NCI-H1694 treated with DMSO at 0.1 percent for 48 hours (cell line): Measurements from ENCODE around the gene MTF2.
"Not testable (repeated sequence)": the region's sequence is repeated elsewhere in the genome, so short reads cannot be mapped to it uniquely, and the experiment has no call there.

Source experiments
- DNase-seq: peaks from one replicate; lab custom pipeline; 2025; lab: John Stamatoyannopoulos, UW

Gene MTF2

GRCh38 chr1:93078986-93079654, at the start of gene MTF2:
Gene MTF2 (plus strand): TSS chr1:93079283. CDS start chr1:93079527, 244 bp downstream.
- peak; percentile 95 for DNase-seq

- no peak for DNase-seq
Observed at GRCh38 chr1:93029317-93029716, 49.8 kb upstream of the MTF2 start.

- not testable (repeated sequence) for DNase-seq
Observed at GRCh38 chr1:93030191-93030590, 48.9 kb upstream of the MTF2 start.

GRCh38 chr1:93031711-93032110, 47.4 kb upstream of the MTF2 start:
- DNase-seq, result peak; percentile 25

GRCh38 chr1:93033029-93033428, 46.1 kb upstream of the MTF2 start:
- DNase-seq, result peak; percentile 78

GRCh38 chr1:93033785-93034184, 45.3 kb upstream of the MTF2 start:
- no peak for DNase-seq

GRCh38 chr1:93034397-93034796, 44.7 kb upstream of the MTF2 start:
- no peak for DNase-seq

- DNase-seq, result no peak
Observed at GRCh38 chr1:93036672-93037071, 42.4 kb upstream of the MTF2 start.

GRCh38 chr1:93042187-93043056, 36.7 kb upstream of the MTF2 start:
- DNase-seq, result no peak

- DNase-seq, result no peak
Observed at GRCh38 chr1:93043057-93043557, 36.0 kb upstream of the MTF2 start.

- DNase-seq, result no peak
Observed at GRCh38 chr1:93047618-93048017, 31.5 kb upstream of the MTF2 start.

GRCh38 chr1:93051961-93052360, 27.1 kb upstream of the MTF2 start:
- DNase-seq, result no peak

- no peak for DNase-seq
Observed at GRCh38 chr1:93056214-93056613, 22.9 kb upstream of the MTF2 start.

GRCh38 chr1:93056649-93057048, 22.4 kb upstream of the MTF2 start:
- no peak for DNase-seq

GRCh38 chr1:93061895-93062792, 16.9 kb upstream of the MTF2 start:
- peak; percentile 80 for DNase-seq

- DNase-seq, result no peak
Observed at GRCh38 chr1:93076268-93076667, 2.8 kb upstream of the MTF2 start.

- no peak for DNase-seq
Observed at GRCh38 chr1:93078203-93078602, 880 bp upstream of the MTF2 start.

- no peak for DNase-seq
Observed at GRCh38 chr1:93078638-93078985, 471 bp upstream of the MTF2 start.

- DNase-seq, result no peak
Observed at GRCh38 chr1:93079685-93080141, 630 bp downstream of the MTF2 start.

GRCh38 chr1:93080179-93080823, 1.2 kb downstream of the MTF2 start:
- DNase-seq, result peak; percentile 78

GRCh38 chr1:93081716-93082115, 2.6 kb downstream of the MTF2 start:
- DNase-seq, result no peak

- DNase-seq, result no peak
Observed at GRCh38 chr1:93082313-93082712, 3.2 kb downstream of the MTF2 start.
